Eye (tissue), 1 donor: ENCODE results near the gene GPRC6A.

Experiments
- DNase-seq: peaks from one replicate; pipeline ENCODE4 v3.0.0-alpha.2; 2015

GPRC6A gene

GRCh38 chr6:116773886-116774285 is 55.0 kb downstream of the GPRC6A start:
- DNase-seq, result no peak

GRCh38 chr6:116772450-116772849 is 56.4 kb downstream of the GPRC6A start:
- DNase-seq, result no peak

GRCh38 chr6:116767715-116768114 is 61.2 kb downstream of the GPRC6A start:
- no peak for DNase-seq

GRCh38 chr6:116766506-116767176 is 62.2 kb downstream of the GPRC6A start:
- DNase-seq, result no peak

- peak; percentile 68 for DNase-seq
Observed at GRCh38 chr6:116764961-116765841, 63.7 kb downstream of the GPRC6A start, which contains the start of gene FAM162B. Gene FAM162B, minus strand, starts transcription at chr6:116765719. Its CDS starts 143 bp downstream, at chr6:116765576.

GRCh38 chr6:116764629-116764960 is 64.3 kb downstream of the GPRC6A start:
- peak; percentile 58 for DNase-seq

DNA sequence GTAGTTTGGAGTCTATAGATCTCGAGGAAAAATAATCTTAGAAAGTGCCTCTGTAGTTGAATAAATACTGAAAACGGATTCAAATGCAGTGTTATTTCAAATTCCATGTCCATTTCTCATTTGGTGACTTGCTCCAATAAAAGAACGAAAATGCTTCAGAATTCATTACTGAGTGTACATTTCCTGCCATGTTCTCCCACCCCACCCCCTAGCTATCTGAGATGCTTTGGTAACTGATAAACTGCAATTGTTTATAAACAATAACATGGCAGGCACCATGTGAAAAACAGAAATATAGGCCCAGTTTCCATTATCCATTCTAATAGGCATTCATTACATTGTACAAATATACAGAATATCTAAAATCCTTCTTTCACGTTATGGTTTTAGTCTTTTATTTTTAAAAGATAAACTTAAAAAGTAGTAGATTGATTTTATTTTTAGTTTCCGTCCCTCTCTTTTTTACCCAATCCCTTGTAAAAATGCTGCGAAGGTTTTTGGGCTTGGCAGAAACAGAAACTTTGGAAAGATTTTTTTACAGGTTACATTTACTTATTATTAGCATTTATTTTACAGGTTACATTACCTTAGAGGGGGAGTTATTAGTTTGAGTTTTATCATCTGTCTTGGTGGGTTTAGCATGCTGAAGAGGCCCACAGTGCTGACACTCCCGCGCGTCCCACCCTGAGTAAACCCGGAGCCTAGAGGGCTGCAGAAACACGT is 64.8 kb downstream of the GPRC6A start:
- DNase-seq, result no peak

GRCh38 chr6:116763048-116763447 is 65.8 kb downstream of the GPRC6A start:
- DNase-seq, result no peak

DNA sequence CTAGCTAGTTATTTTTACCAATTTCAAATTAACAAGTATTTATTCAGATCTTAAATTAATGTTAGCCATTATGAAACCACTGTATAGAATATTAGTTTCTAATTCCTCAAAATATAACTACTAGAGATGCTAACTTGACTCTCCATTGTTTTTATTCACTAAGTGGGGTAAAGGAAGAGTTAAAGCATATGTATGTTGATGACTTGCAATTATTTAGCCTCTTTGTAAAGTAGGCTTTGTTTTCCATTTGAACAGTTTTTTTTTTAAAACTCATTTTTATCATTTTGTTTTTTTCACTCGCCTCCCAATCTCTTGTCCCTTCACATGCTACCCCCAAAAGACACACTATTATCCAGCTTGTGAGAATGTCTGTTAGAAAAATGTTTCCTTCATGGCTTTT is 66.6 kb downstream of the GPRC6A start:
- DNase-seq, result no peak

DNA sequence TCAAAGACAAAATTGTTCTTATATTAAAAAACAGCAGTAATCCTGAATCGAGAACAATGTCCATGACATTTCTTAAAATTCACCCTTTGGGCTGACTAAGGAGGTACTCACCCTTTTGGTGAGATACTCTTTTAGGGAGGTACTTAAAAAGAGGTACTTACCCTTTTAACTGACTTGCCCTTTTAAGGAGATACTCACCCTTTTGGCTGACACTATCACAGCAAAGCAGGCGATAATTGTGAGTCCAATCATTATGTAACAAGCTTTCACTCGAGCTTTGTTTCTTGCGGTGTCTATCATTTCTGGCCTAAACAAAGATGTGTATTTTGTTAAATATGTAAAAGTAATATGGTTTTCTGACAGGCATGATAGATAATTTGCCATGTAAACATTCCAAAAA is 67.1 kb downstream of the GPRC6A start:
- DNase-seq, result no peak

- no peak for DNase-seq
Observed at GRCh38 chr6:116745176-116745575, 83.7 kb downstream of the GPRC6A start.
